K562 (cell line): ENCODE measurements around the gene HIPK2. TPM values are rescaled to one million over a fixed set of nuclear protein-coding genes. Genes with fewer than 3 reads are reported as not detected.

Experiments
- ARID4B ChIP-seq: sonication (generic); formaldehyde crosslinking; IDR thresholded peaks from 2 replicates; pipeline ENCODE4 v1.8.0; 2022; ENCODE audit warnings: mild to moderate bottlenecking, missing genetic modification reagents
- GABPB1 ChIP-seq: sonication (generic); formaldehyde crosslinking; IDR thresholded peaks from 2 replicates; pipeline ENCODE4 v1.8.0; 2022; ENCODE audit warnings: mild to moderate bottlenecking, missing genetic modification reagents
- KDM5B ChIP-seq: fragments of 200-600 bp; sonication (generic); IDR thresholded peaks from 2 replicates; pipeline ENCODE4 v1.6.1; 2012; ENCODE audit warnings: low read depth, mild to moderate bottlenecking, moderate library complexity, low read length, control low read depth, inconsistent platforms; ENCODE audit not compliant: insufficient replicate concordance
- MLLT1 ChIP-seq, 2 experiments: fragments of 450-650 bp; IDR thresholded peaks; 2 replicates each; pipeline ENCODE4 v1.6.1; 2016
- POLR2G ChIP-seq: fragments of 200-400 bp; formaldehyde crosslinking; IDR thresholded peaks from 2 replicates; pipeline ENCODE4 v1.6.1; 2017; ENCODE audit warnings: low read depth, mild to moderate bottlenecking, antibody characterized with exemption, low read length, moderate library complexity
- SIX5 ChIP-seq, 2 experiments: IDR thresholded peaks; 2 replicates each; pipeline ENCODE4 v1.6.1; 2011; ENCODE audit warnings: low read length in 2 of 2, borderline replicate concordance in 1 of 2, low read depth in 1 of 2, mild to moderate bottlenecking in 1 of 2, moderate library complexity in 1 of 2; ENCODE audit not compliant: insufficient read depth in 1 of 2
- ZBTB26 ChIP-seq: fragments of 450-650 bp; formaldehyde crosslinking; IDR thresholded peaks from 2 replicates; pipeline ENCODE4 v1.4.0; 2022; ENCODE audit warnings: missing genetic modification characterization
- ZBTB43 ChIP-seq: sonication (generic); formaldehyde crosslinking; IDR thresholded peaks from 2 replicates; pipeline ENCODE4 v1.8.0; 2023; ENCODE audit warnings: mild to moderate bottlenecking, missing genetic modification reagents
- polyA plus RNA-seq, 8 experiments: library from polyadenylated mRNA; depleted of rRNA in 4 of 8; stranded (reverse) in 5 of 8; unstranded in 3 of 8; fragments of >200 nt; fragmentation: Nextera tagmentation in 2 of 8; fragmentation: Illumina TruSeq in 1 of 8; extraction: Ambion mirVana in 2 of 8; extraction: Trizol in 1 of 8; gene quantifications; 2 replicates each; pipeline versions ENCODE4 v1.2.1 to v1.2.3, GENCODE V29; 2011 to 2014; ENCODE audit warnings: inconsistent platforms in 1 of 8, missing spikeins in 1 of 8
- total RNA-seq, 7 experiments: library from RNA; depleted of rRNA in 6 of 7; stranded (reverse); fragments of >200 nt in 6 of 7; fragmentation: Illumina TruSeq in 2 of 7; extraction: Trizol in 2 of 7; gene quantifications; 2 replicates each; pipeline versions ENCODE4 v1.2.1 to v1.2.3, GENCODE V29; 2011 to 2021; ENCODE audit warnings: low replicate concordance in 1 of 7

HIPK2 gene
- total and polyA plus RNA-seq, 9 of the 15 experiments (the other 6 are each of a cell fraction or from before 2014, with no cell fraction given) = 0.69 to 19.8 (median 5.1) TPM

- TF ChIP-seq ARID4B (peak; percentile 56; the same call in 1 of the 2 replicates), GABPB1 (CRISPR knock-in tag) (peak; percentile 57; the same call in 1 of the 2 replicates), MLLT1 (IDR thresholded peaks at IDR 0.05) (peak in 1 of 2 experiments; percentile 18; a peak in 1 of 4 replicates), POLR2G (peak; percentile 74), KDM5B (peak; percentile 99), ZBTB26 (CRISPR knock-in tag) (peak; percentile 36; the same call in 1 of the 2 replicates), ZBTB43 (CRISPR knock-in tag) (no peak), SIX5 (IDR thresholded peaks at IDR 0.05; ENCODE audit: borderline replicate concordance in 1 of 2, insufficient read depth in 1 of 2, low read depth in 1 of 2, low read length in 2 of 2) (no peak)
Measured at GRCh38 chr7:139542308-139543151, 235.3 kb downstream of the HIPK2 start (continued).
